SW 1271 (cell line): ENCODE results near the gene EDRF1.

ENCODE experiments used
- DNase-seq, 2 experiments: peaks; one replicate each; lab custom pipeline; 2025; lab: John Stamatoyannopoulos, UW

EDRF1 gene

GRCh38 chr10:125788156-125789034, 68.9 kb downstream of the EDRF1 start:
- no peak for DNase-seq

- DNase-seq: no peak
Observed at GRCh38 chr10:125792342-125793300, 73.1 kb downstream of the EDRF1 start.

GRCh38 chr10:125795128-125795527, 75.6 kb downstream of the EDRF1 start:
- DNase-seq: no peak

- no peak for DNase-seq
Observed at GRCh38 chr10:125795637-125796190, 76.2 kb downstream of the EDRF1 start.

- no peak for DNase-seq
Observed at GRCh38 chr10:125797424-125797823, 77.9 kb downstream of the EDRF1 start.

- DNase-seq: no peak
Observed at GRCh38 chr10:125797994-125798662, 78.6 kb downstream of the EDRF1 start.

GRCh38 chr10:125799451-125800182, 80.1 kb downstream of the EDRF1 start:
- no peak for DNase-seq

GRCh38 chr10:125801574-125801973, 82.1 kb downstream of the EDRF1 start:
- DNase-seq: no peak

- DNase-seq: no peak
Observed at GRCh38 chr10:125802131-125802530, 82.6 kb downstream of the EDRF1 start.

GRCh38 chr10:125802739-125803138, 83.2 kb downstream of the EDRF1 start:
- no peak for DNase-seq

- no peak for DNase-seq
Observed at GRCh38 chr10:125808047-125808446, 88.5 kb downstream of the EDRF1 start.

- no peak for DNase-seq
Observed at GRCh38 chr10:125811251-125811650, 91.7 kb downstream of the EDRF1 start.

- DNase-seq: no peak
Observed at GRCh38 chr10:125812128-125812750, 92.7 kb downstream of the EDRF1 start.
